Neural cell (in vitro differentiated cells): ENCODE results near the gene PIEZO1. TPM values are rescaled to one million over a fixed set of nuclear protein-coding genes. Genes with fewer than 3 reads are reported as not detected.

ENCODE experiments used
- H2AFZ ChIP-seq: fragments of 200-600, 300-800 bp; sonication (generic), shearing (Covaris generic); 2 replicates; pipeline ENCODE4 v1.6.0; 2014; ENCODE audit warnings: low read depth, mild to moderate bottlenecking, antibody characterized with exemption, low read length, moderate library complexity
- H3F3A ChIP-seq: fragments of 200-600 bp; shearing (Covaris generic); 2 replicates; pipeline ENCODE4 v1.6.1; 2016; ENCODE audit warnings: mild to moderate bottlenecking, moderate library complexity, mixed read lengths, antibody characterized with exemption, low read length; ENCODE audit not compliant: insufficient read depth, poor library complexity, severe bottlenecking
- H3K27ac ChIP-seq: fragments of 200-600, 300-800 bp; sonication (generic), shearing (Covaris generic); 2 replicates; pipeline ENCODE4 v1.5.1; 2014; ENCODE audit warnings: mild to moderate bottlenecking, low read length, moderate library complexity
- H3K27me3 ChIP-seq: fragments of 300-800, 200-600 bp; sonication (generic), shearing (Covaris generic); 2 replicates; pipeline ENCODE4 v1.6.0; 2014; ENCODE audit warnings: mild to moderate bottlenecking, low read depth, low read length, moderate library complexity; ENCODE audit not compliant: insufficient read depth
- H3K36me3 ChIP-seq: fragments of 300-800, 200-600 bp; sonication (generic), shearing (Covaris generic); 2 replicates; pipeline ENCODE4 v1.5.1; 2014; ENCODE audit warnings: mild to moderate bottlenecking, antibody characterized with exemption, low read length, moderate library complexity; ENCODE audit not compliant: insufficient read depth
- H3K4me2 ChIP-seq: fragments of 300-800, 200-600 bp; sonication (generic), shearing (Covaris generic); 2 replicates; pipeline ENCODE4 v1.6.0; 2014; ENCODE audit warnings: mild to moderate bottlenecking, low read length
- H3K4me3 ChIP-seq: fragments of 300-800, 200-600 bp; sonication (generic), shearing (Covaris generic); 2 replicates; pipeline ENCODE4 v1.5.1; 2014; ENCODE audit warnings: mild to moderate bottlenecking, low read length, moderate library complexity
- H3K79me2 ChIP-seq: fragments of 200-600 bp; shearing (Covaris generic); replicated peaks from 2 replicates; pipeline ENCODE4 v1.6.0; 2014; ENCODE audit warnings: mild to moderate bottlenecking, low read length, moderate library complexity; ENCODE audit not compliant: insufficient read depth
- H3K9ac ChIP-seq: fragments of 300-800, 200-600 bp; sonication (generic), shearing (Covaris generic); 2 replicates; pipeline ENCODE4 v1.6.1; 2016; ENCODE audit warnings: mild to moderate bottlenecking, low read length, mixed read lengths
- H3K9me2 ChIP-seq: fragments of 200-600 bp; shearing (Covaris generic); 2 replicates; pipeline ENCODE4 v1.6.1; 2016; ENCODE audit warnings: mild to moderate bottlenecking, low read length, mixed read lengths; ENCODE audit not compliant: insufficient read depth
- H3K9me3 ChIP-seq: fragments of 200-600, 300-800 bp; sonication (generic), shearing (Covaris generic); 2 replicates; pipeline ENCODE4 v1.6.1; 2016; ENCODE audit warnings: mild to moderate bottlenecking, mixed run types, low read length, moderate library complexity, mixed read lengths
- H4K20me1 ChIP-seq: fragments of 200-600 bp; shearing (Covaris generic); 2 replicates; pipeline ENCODE4 v1.6.1; 2016; ENCODE audit warnings: mild to moderate bottlenecking, mixed run types; ENCODE audit not compliant: insufficient read depth
- CTCF ChIP-seq: fragments of 450-650 bp; IDR thresholded peaks from 2 replicates; pipeline ENCODE4 v1.5.1; 2014; ENCODE audit warnings: antibody characterized with exemption, mild to moderate bottlenecking, moderate library complexity; ENCODE audit not compliant: poor library complexity, severe bottlenecking
- EP300 ChIP-seq: fragments of 450-650 bp; conservative IDR thresholded peaks from 2 replicates; pipeline ENCODE4 v1.6.1; 2014; ENCODE audit warnings: antibody characterized with exemption, mild to moderate bottlenecking, moderate library complexity; ENCODE audit not compliant: poor library complexity, severe bottlenecking
- EZH2 ChIP-seq: fragments of 200-600, 300-800 bp; shearing (Covaris generic), sonication (generic); IDR thresholded peaks from 2 replicates; pipeline ENCODE4 v1.6.1; 2014; ENCODE audit warnings: antibody characterized with exemption, low read length, borderline replicate concordance, mild to moderate bottlenecking; ENCODE audit not compliant: insufficient read depth, poor library complexity, severe bottlenecking
- MXI1 ChIP-seq: fragments of 450-650 bp; conservative IDR thresholded peaks from 2 replicates; pipeline ENCODE4 v1.6.1; 2014; ENCODE audit warnings: antibody characterized with exemption, mild to moderate bottlenecking; ENCODE audit not compliant: poor library complexity, severe bottlenecking
- POLR2AphosphoS5 ChIP-seq: IDR thresholded peaks from 2 replicates; pipeline ENCODE4 v1.6.1; 2012
- RAD21 ChIP-seq: fragments of 450-650 bp; conservative IDR thresholded peaks from 2 replicates; pipeline ENCODE4 v1.6.1; 2014; ENCODE audit warnings: antibody characterized with exemption, mild to moderate bottlenecking, moderate library complexity
- REST ChIP-seq: IDR thresholded peaks from 2 replicates; pipeline ENCODE4 v1.6.1; 2012; ENCODE audit warnings: borderline replicate concordance
- SMC3 ChIP-seq: fragments of 450-650 bp; conservative IDR thresholded peaks from 2 replicates; pipeline ENCODE4 v1.6.1; 2014; ENCODE audit warnings: antibody characterized with exemption, mild to moderate bottlenecking, moderate library complexity; ENCODE audit not compliant: poor library complexity
- TAF1 ChIP-seq: IDR thresholded peaks from 2 replicates; pipeline ENCODE4 v1.6.1; 2012; ENCODE audit warnings: low read depth
- polyA plus RNA-seq: library from polyadenylated mRNA; depleted of rRNA; stranded (reverse); fragments of >200 nt; gene quantifications from 2 replicates; pipeline ENCODE4 v1.2.3, GENCODE V29; 2014

Gene PIEZO1
- polyA plus RNA-seq, 1 donor from 2014 or later: not detected

DNA sequence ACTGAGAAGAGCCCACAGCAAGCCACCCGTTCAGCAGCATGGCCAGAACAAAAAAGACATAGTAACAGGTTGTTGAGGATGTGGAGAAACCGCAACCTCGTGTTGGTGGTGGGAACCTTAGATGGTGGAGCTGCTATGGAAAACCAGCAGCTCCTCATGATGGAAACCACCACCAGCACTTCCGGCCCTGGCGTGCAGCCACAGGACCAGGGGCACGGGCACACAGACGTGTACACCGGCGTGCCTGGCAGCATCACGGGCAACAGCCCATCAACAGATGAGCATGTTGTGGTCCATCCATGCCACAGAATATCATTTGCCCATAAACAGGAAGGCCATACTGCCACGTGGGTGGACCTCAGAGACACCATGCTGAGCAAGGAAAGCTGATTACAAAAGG lies 66.8 kb downstream of the PIEZO1 start:
- no peak overlapping the region for H3K4me3 ChIP-seq
- TF ChIP-seq POLR2AphosphoS5: no peak
- TF ChIP-seq TAF1: no peak
- no peak for TF ChIP-seq SMC3
- no peak for TF ChIP-seq EP300
- no peak for TF ChIP-seq REST
- TF ChIP-seq CTCF: no peak
- TF ChIP-seq RAD21: no peak
- TF ChIP-seq EZH2: no peak
- H3K9ac ChIP-seq: no peak overlapping the region
- no peak overlapping the region for H3K4me2 ChIP-seq
- H3K9me3 ChIP-seq: no peaks in the 10 kb centered on the region
- no peaks in the 10 kb centered on the region for H3K9me2 ChIP-seq
- H3K79me2 ChIP-seq: no peaks in the 10 kb centered on the region
- H4K20me1 ChIP-seq: no peaks in the 10 kb centered on the region
- no peak overlapping the region for H2AFZ ChIP-seq
- no peaks in the 10 kb centered on the region for H3F3A ChIP-seq
- no peaks in the 10 kb centered on the region for H3K36me3 ChIP-seq
- H3K27ac ChIP-seq: no peak overlapping the region
- H3K27me3 ChIP-seq: no peaks in the 10 kb centered on the region

DNA sequence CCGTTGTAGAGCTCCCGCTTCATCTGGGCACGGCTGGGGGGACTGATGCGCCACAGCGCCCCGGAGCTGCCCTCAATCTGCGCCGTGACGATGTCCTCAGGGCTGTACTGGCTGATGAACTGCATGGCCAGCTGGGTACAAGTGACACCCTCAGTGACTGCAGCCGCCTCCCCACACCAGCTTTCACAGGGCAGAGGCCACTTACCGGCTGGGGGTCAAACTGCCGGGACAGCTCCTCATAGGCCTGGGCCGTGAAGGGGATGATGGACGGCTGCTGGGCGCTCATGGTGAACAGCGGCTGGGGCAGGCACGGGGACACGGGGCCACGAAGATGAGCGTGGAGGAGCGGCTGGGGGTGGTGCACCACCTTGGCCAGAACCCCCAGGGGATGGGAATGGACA lies 68.4 kb downstream of the PIEZO1 start:
- H3K4me2 ChIP-seq: no peak overlapping the region
- no peak overlapping the region for H2AFZ ChIP-seq
- H3K36me3 ChIP-seq: no peaks in the 10 kb centered on the region
- TF ChIP-seq POLR2AphosphoS5: no peak
- no peak for TF ChIP-seq TAF1
- TF ChIP-seq REST: no peak
- TF ChIP-seq CTCF: no peak
- no peak for TF ChIP-seq RAD21
- TF ChIP-seq EP300: no peak
- no peak for TF ChIP-seq EZH2
- no peak for TF ChIP-seq MXI1
- no peak for TF ChIP-seq SMC3
- no peak overlapping the region for H3K9ac ChIP-seq
- no peak overlapping the region for H3K27ac ChIP-seq
- no peaks in the 10 kb centered on the region for H3K9me3 ChIP-seq
- no peaks in the 10 kb centered on the region for H4K20me1 ChIP-seq
- H3K79me2 ChIP-seq: no peaks in the 10 kb centered on the region
- no peak overlapping the region for H3K4me3 ChIP-seq
- H3F3A ChIP-seq: no peaks in the 10 kb centered on the region
- no peaks in the 10 kb centered on the region for H3K9me2 ChIP-seq
- H3K27me3 ChIP-seq: no peaks in the 10 kb centered on the region
